Loucy (cell line): ENCODE results near the gene GZF1.

ENCODE experiments used
- H2AFZ ChIP-seq: fragments of 200-600 bp; sonication (generic); 2 replicates; pipeline ENCODE4 v1.6.0; 2016; ENCODE audit warnings: antibody characterized with exemption, mild to moderate bottlenecking, low read length, moderate library complexity
- H3F3A ChIP-seq: fragments of 200-600 bp; 2 replicates; pipeline ENCODE4 v1.6.0; 2016; ENCODE audit warnings: antibody characterized with exemption, low read depth, mild to moderate bottlenecking
- H3K27me3 ChIP-seq: fragments of 200-600 bp; sonication (generic); 2 replicates; pipeline ENCODE4 v1.6.1; 2014; ENCODE audit warnings: low read length, mild to moderate bottlenecking; ENCODE audit not compliant: insufficient read depth, poor library complexity, severe bottlenecking
- H3K36me3 ChIP-seq: fragments of 200-600 bp; sonication (generic); 2 replicates; pipeline ENCODE4 v1.6.1; 2016; ENCODE audit warnings: low read length; ENCODE audit not compliant: insufficient read depth
- H3K4me1 ChIP-seq: fragments of 200-600 bp; sonication (generic); 2 replicates; pipeline ENCODE4 v1.5.1; 2014; ENCODE audit warnings: low read length, mild to moderate bottlenecking; ENCODE audit not compliant: insufficient read depth, poor library complexity, severe bottlenecking
- H3K4me2 ChIP-seq: fragments of 200-600 bp; sonication (generic); 2 replicates; pipeline ENCODE4 v1.6.0; 2014; ENCODE audit warnings: antibody characterized with exemption, low read length, low read depth, mild to moderate bottlenecking; ENCODE audit not compliant: poor library complexity, severe bottlenecking
- H3K4me3 ChIP-seq: fragments of 200-600 bp; sonication (generic); 2 replicates; pipeline ENCODE4 v1.5.1; 2014; ENCODE audit warnings: low read length, mild to moderate bottlenecking, mixed read lengths; ENCODE audit not compliant: poor library complexity, severe bottlenecking
- H3K79me2 ChIP-seq: fragments of 200-600 bp; sonication (generic); 2 replicates; pipeline ENCODE4 v1.6.1; 2014; ENCODE audit warnings: low read length; ENCODE audit not compliant: insufficient read depth
- H3K9ac ChIP-seq: fragments of 200-600 bp; sonication (generic); 2 replicates; pipeline ENCODE4 v1.6.0; 2014; ENCODE audit warnings: mild to moderate bottlenecking, low read depth, low read length, moderate library complexity; ENCODE audit not compliant: poor library complexity, severe bottlenecking
- H3K9me2 ChIP-seq: fragments of 200-600 bp; sonication (generic); replicated peaks from 2 replicates; pipeline ENCODE4 v1.6.1; 2016; ENCODE audit warnings: low read depth, low read length, mixed read lengths
- H3K9me3 ChIP-seq: fragments of 200-600 bp; sonication (generic); 2 replicates; pipeline ENCODE4 v1.6.1; 2014; ENCODE audit warnings: mild to moderate bottlenecking, antibody characterized with exemption, low read length, low read depth; ENCODE audit not compliant: insufficient read depth
- H4K20me1 ChIP-seq: fragments of 200-600 bp; sonication (generic); 2 replicates; pipeline ENCODE4 v1.6.0; 2014; ENCODE audit warnings: antibody characterized with exemption, low read length, mild to moderate bottlenecking; ENCODE audit not compliant: insufficient read depth, poor library complexity, severe bottlenecking
- CTCF ChIP-seq: fragments of 200-600 bp; sonication (generic); conservative IDR thresholded peaks from 2 replicates; pipeline ENCODE4 v1.5.1; 2014; ENCODE audit warnings: mild to moderate bottlenecking, antibody characterized with exemption, low read length
- EZH2phosphoT487 ChIP-seq: fragments of 200-600 bp; IDR thresholded peaks from 2 replicates; pipeline ENCODE4 v1.6.1; 2018; ENCODE audit warnings: antibody characterized with exemption, mild to moderate bottlenecking, moderate library complexity, borderline replicate concordance

The GZF1 gene

GRCh38 chr20:23409800-23410199 is 47.8 kb downstream of the GZF1 start:
- Histone ChIP-seq H3K4me1 (peaks cover 15% of the 10 kb centered on the region), H3K9me3 (no peaks in the 10 kb centered on the region), H2AFZ (no peak overlapping the region), H3K79me2 (peaks cover 93% of the 10 kb centered on the region), H3K4me3 (no peak overlapping the region), H3K9ac (no peak overlapping the region), H3K4me2 (no peak overlapping the region), H3K36me3 (no peaks in the 10 kb centered on the region), H3K27me3 (no peaks in the 10 kb centered on the region), H3K9me2 (no peaks in the 10 kb centered on the region), H4K20me1 (peaks cover 22% of the 10 kb centered on the region), H3F3A (no peaks in the 10 kb centered on the region)
- TF ChIP-seq CTCF: no peak

GRCh38 chr20:23410916-23411695 is 49.1 kb downstream of the GZF1 start:
- H3K9me3 ChIP-seq: no peaks in the 10 kb centered on the region
- no peaks in the 10 kb centered on the region for H3K36me3 ChIP-seq
- H3K4me3 ChIP-seq: no peak overlapping the region
- TF ChIP-seq CTCF (no peak), EZH2phosphoT487 (no peak)
- no peak overlapping the region for H2AFZ ChIP-seq
- no peaks in the 10 kb centered on the region for H3K27me3 ChIP-seq
- no peak overlapping the region for H3K9ac ChIP-seq
- no peaks in the 10 kb centered on the region for H3K9me2 ChIP-seq
- H3K4me1 ChIP-seq: peaks cover 18% of the 10 kb centered on the region
- H3K4me2 ChIP-seq: no peak overlapping the region
- peaks cover 25% of the 10 kb centered on the region for H4K20me1 ChIP-seq
- no peaks in the 10 kb centered on the region for H3F3A ChIP-seq
- peaks cover 93% of the 10 kb centered on the region for H3K79me2 ChIP-seq

GRCh38 chr20:23412026-23412425 is 50.0 kb downstream of the GZF1 start:
- H3F3A ChIP-seq: no peaks in the 10 kb centered on the region
- H3K9ac ChIP-seq: no peak overlapping the region
- no peaks in the 10 kb centered on the region for H3K9me3 ChIP-seq
- peaks cover 20% of the 10 kb centered on the region for H3K4me1 ChIP-seq
- peaks cover 92% of the 10 kb centered on the region for H3K79me2 ChIP-seq
- no peak overlapping the region for H2AFZ ChIP-seq
- H3K4me3 ChIP-seq: no peak overlapping the region
- H3K4me2 ChIP-seq: no peak overlapping the region
- peaks cover 32% of the 10 kb centered on the region for H4K20me1 ChIP-seq
- H3K36me3 ChIP-seq: no peaks in the 10 kb centered on the region
- H3K9me2 ChIP-seq: no peaks in the 10 kb centered on the region
- H3K27me3 ChIP-seq: no peaks in the 10 kb centered on the region
- TF ChIP-seq CTCF (no peak), EZH2phosphoT487 (no peak)
